A549 (cell line): ENCODE data around the gene MANEAL.

Experiments used
- CTCF ChIP-seq: fragments of >200 bp; sonication (Bioruptor Twin); formaldehyde crosslinking; IDR thresholded peaks from 3 replicates; pipeline ENCODE4 v1.5.1; 2016
- FOXS1 ChIP-seq: fragments of 250-450 bp; sonication (Bioruptor Pico); IDR thresholded peaks from 2 replicates; pipeline ENCODE4 v1.5.0; 2020; ENCODE audit warnings: mild to moderate bottlenecking, moderate library complexity
- RAD21 ChIP-seq, 2 experiments: fragments of >200 bp in 1 of 2; sonication (Bioruptor Twin) in 1 of 2; formaldehyde crosslinking in 1 of 2; IDR thresholded peaks in 1 of 2; conservative IDR thresholded peaks in 1 of 2; 2 replicates in 1 of 2; 3 replicates in 1 of 2; pipeline ENCODE4 v1.6.1; 2012 to 2018; ENCODE audit warnings: inconsistent platforms in 1 of 2

GRCh38 chr1:37825506-37825905 lies 31.9 kb downstream of the MANEAL start:
- TF ChIP-seq CTCF (no peak), RAD21 (conservative IDR thresholded peaks at IDR 0.05 in 1 of 2, IDR thresholded peaks at IDR 0.05 in 1 of 2) (no peak), FOXS1 (CRISPR knock-in tag) (no peak)
